SK-N-SH (cell line): ENCODE measurements around the gene CSN2. TPM values are rescaled to one million over a fixed set of nuclear protein-coding genes. Genes with fewer than 3 reads are reported as not detected.

Source experiments
- CTCF ChIA-PET: fragments of 300-600, 350-600 bp; formaldehyde crosslinking; extraction: SDS; loops from one replicate; lab custom pipeline; 2021; lab: Yijun Ruan, JAX
- POLR2A ChIA-PET: fragments of 350-600 bp; sonication (Branson Sonifier 250); formaldehyde crosslinking; extraction: SDS; loops from one replicate; lab custom pipeline; 2020; ENCODE audit warnings: antibody characterized with exemption, inconsistent platforms; lab: Yijun Ruan, JAX
- DNase-seq: peaks from one replicate; pipeline ENCODE4 v3.0.0; 2012
- H2AFZ ChIP-seq: fragments of 200-600 bp; sonication (generic); 2 replicates; pipeline ENCODE4 v1.8.1; 2016; ENCODE audit warnings: antibody characterized with exemption, mild to moderate bottlenecking, low read depth
- H3F3A ChIP-seq: fragments of 200-600 bp; sonication (generic); replicated peaks from 2 replicates; pipeline ENCODE3; 2016; ENCODE audit warnings: antibody characterized with exemption, mild to moderate bottlenecking; ENCODE audit not compliant: insufficient read depth
- H3K27ac ChIP-seq, 2 experiments: fragments of 200-500 bp in 1 of 2; fragments of 200-600 bp in 1 of 2; sonication (Bioruptor generic) in 1 of 2; sonication (generic), shearing (Covaris generic) in 1 of 2; 2 replicates each; pipeline versions ENCODE4 v1.5.1 to v1.6.1; 2014 to 2016; ENCODE audit warnings: low read depth in 2 of 2, inconsistent platforms in 1 of 2, low read length in 1 of 2, mild to moderate bottlenecking in 1 of 2, mixed read lengths in 1 of 2
- H3K27me3 ChIP-seq: fragments of 200-600 bp; sonication (generic), shearing (Covaris generic); 2 replicates; pipeline ENCODE4 v1.6.1; 2016; ENCODE audit warnings: mixed run types; ENCODE audit not compliant: insufficient read depth
- H3K36me3 ChIP-seq, 2 experiments: fragments of 200-500 bp in 1 of 2; fragments of 200-600 bp in 1 of 2; sonication (Bioruptor generic) in 1 of 2; sonication (generic) in 1 of 2; replicated peaks in 1 of 2; 2 replicates each; pipeline versions ENCODE3 to v1.5.1; 2014 to 2016; ENCODE audit warnings: low read length in 1 of 2, mild to moderate bottlenecking in 1 of 2; ENCODE audit not compliant: insufficient read depth in 2 of 2, control insufficient read depth in 1 of 2
- H3K4me1 ChIP-seq, 2 experiments: fragments of 200-500 bp in 1 of 2; fragments of 200-600 bp in 1 of 2; sonication (Bioruptor generic) in 1 of 2; sonication (generic), shearing (Covaris generic) in 1 of 2; 2 replicates each; pipeline versions ENCODE4 v1.5.1 to v1.6.1; 2014 to 2016; ENCODE audit warnings: low read depth in 1 of 2, low read length in 1 of 2, mixed run types in 1 of 2; ENCODE audit not compliant: insufficient read depth in 2 of 2, control insufficient read depth in 1 of 2
- H3K4me2 ChIP-seq: fragments of 200-600 bp; sonication (generic), shearing (Covaris generic); 2 replicates; pipeline ENCODE4 v1.6.1; 2017; ENCODE audit warnings: mixed run types
- H3K4me3 ChIP-seq, 2 experiments: fragments of 200-500 bp in 1 of 2; fragments of 200-600 bp in 1 of 2; sonication (Bioruptor generic) in 1 of 2; sonication (generic), shearing (Covaris generic) in 1 of 2; 2 replicates each; pipeline versions ENCODE4 v1.5.1 to v1.8.1; 2014 to 2016; ENCODE audit warnings: low read depth in 2 of 2, inconsistent platforms in 1 of 2, low read length in 1 of 2, mild to moderate bottlenecking in 1 of 2, mixed read lengths in 1 of 2, moderate library complexity in 1 of 2
- H3K79me2 ChIP-seq: fragments of 200-600 bp; sonication (generic); 2 replicates; pipeline ENCODE4 v1.8.1; 2017; ENCODE audit warnings: mild to moderate bottlenecking; ENCODE audit not compliant: insufficient read depth
- H3K9ac ChIP-seq: fragments of 200-600 bp; sonication (generic); 2 replicates; pipeline ENCODE4 v1.6.1; 2017; ENCODE audit warnings: mixed run types
- H3K9me2 ChIP-seq: fragments of 200-600 bp; sonication (generic); 2 replicates; pipeline ENCODE4 v1.6.1; 2017; ENCODE audit warnings: mixed run types
- H3K9me3 ChIP-seq: fragments of 200-600 bp; sonication (generic); 2 replicates; pipeline ENCODE4 v1.6.1; 2017; ENCODE audit warnings: mixed run types, mild to moderate bottlenecking, moderate library complexity
- H4K20me1 ChIP-seq: fragments of 200-600 bp; sonication (generic); 2 replicates; pipeline ENCODE4 v1.6.1; 2017; ENCODE audit warnings: mild to moderate bottlenecking, mixed run types; ENCODE audit not compliant: insufficient read depth
- CHD2 ChIP-seq: fragments of 150-350 bp; IDR thresholded peaks from 2 replicates; pipeline ENCODE4 v1.6.1; 2018; ENCODE audit warnings: low read length; ENCODE audit not compliant: partially characterized antibody
- CTCF ChIP-seq: fragments of 200-600 bp; sonication (generic); IDR thresholded peaks from 2 replicates; pipeline ENCODE4 v1.6.1; 2017; ENCODE audit warnings: antibody characterized with exemption, mild to moderate bottlenecking, moderate library complexity
- ELF1 ChIP-seq: IDR thresholded peaks from 2 replicates; pipeline ENCODE4 v1.4.0; 2012
- EZH2phosphoT487 ChIP-seq: fragments of 200-600 bp; sonication (generic); IDR thresholded peaks from 2 replicates; pipeline ENCODE4 v1.6.1; 2017; ENCODE audit warnings: low read depth, mixed run types, mild to moderate bottlenecking, antibody characterized with exemption, moderate library complexity, borderline replicate concordance
- FOXJ3 ChIP-seq: sonication (generic); formaldehyde crosslinking; IDR thresholded peaks from 2 replicates; pipeline ENCODE4 v1.5.1; 2020; ENCODE audit warnings: mild to moderate bottlenecking, missing genetic modification reagents
- FOXM1 ChIP-seq: IDR thresholded peaks from 2 replicates; pipeline ENCODE4 v1.4.0; 2012; ENCODE audit warnings: low read depth, mild to moderate bottlenecking
- IRF3 ChIP-seq: fragments of 150-350 bp; IDR thresholded peaks from 2 replicates; pipeline ENCODE4 v1.6.1; 2016; ENCODE audit warnings: mild to moderate bottlenecking, low read depth, low read length
- JUND ChIP-seq: IDR thresholded peaks from 2 replicates; pipeline ENCODE4 v1.4.0; 2012
- MAX ChIP-seq: IDR thresholded peaks from 2 replicates; pipeline ENCODE4 v1.4.0; 2012; ENCODE audit warnings: low read depth
- MXI1 ChIP-seq: IDR thresholded peaks from 2 replicates; pipeline ENCODE4 v1.6.1; 2012; ENCODE audit warnings: mild to moderate bottlenecking, low read depth, low read length, improper control_type of control experiment
- NFIC ChIP-seq: IDR thresholded peaks from 2 replicates; pipeline ENCODE4 v1.4.0; 2012; ENCODE audit warnings: borderline replicate concordance
- POLR2AphosphoS5 ChIP-seq: IDR thresholded peaks from 2 replicates; pipeline ENCODE4 v1.6.1; 2012; ENCODE audit warnings: low read depth, low read length
- RAD21 ChIP-seq: IDR thresholded peaks from 2 replicates; pipeline ENCODE4 v1.6.1; 2012; ENCODE audit warnings: mild to moderate bottlenecking, low read length
- RFX5 ChIP-seq: IDR thresholded peaks from 2 replicates; pipeline ENCODE4 v1.6.1; 2012; ENCODE audit warnings: mild to moderate bottlenecking, improper control_type of control experiment, low read length
- RXRA ChIP-seq: IDR thresholded peaks from 2 replicates; pipeline ENCODE4 v1.4.0; 2012; ENCODE audit warnings: low read depth, mild to moderate bottlenecking, borderline replicate concordance
- SIN3A ChIP-seq: IDR thresholded peaks from 2 replicates; pipeline ENCODE4 v1.6.1; 2012; ENCODE audit warnings: low read depth, mild to moderate bottlenecking, low read length, moderate library complexity, borderline replicate concordance
- TCF12 ChIP-seq: IDR thresholded peaks from 2 replicates; pipeline ENCODE4 v1.4.0; 2012
- ZBTB33 ChIP-seq: IDR thresholded peaks from 2 replicates; pipeline ENCODE4 v1.4.0; 2012; ENCODE audit warnings: low read depth, borderline replicate concordance
- WGBS: methylation state at CpG from one replicate; pipeline ENCODE4 v1.1.6; 2017; ENCODE audit warnings: low lambda C conversion rate; 5-methylcytosine and 5-hydroxymethylcytosine counted together
- polyA plus RNA-seq, 3 experiments: library from polyadenylated mRNA; depleted of rRNA; stranded (reverse); fragments of >200 nt; gene quantifications; 2 replicates each; pipeline ENCODE4 v1.2.3, GENCODE V29; 2012

CSN2 gene
- polyA plus RNA-seq, 1 of the 3 experiments (the other 2 are of a cell fraction) = not detected

- CTCF ChIA-PET = no interaction called here
- H3K9me2 ChIP-seq = no peaks in the 10 kb centered on the region
Observed at GRCh38 chr4:69934150-69934549, 31.4 kb downstream of the CSN2 start.

More at GRCh38 chr4:69934150-69934549, 31.4 kb downstream of the CSN2 start:
- Histone ChIP-seq H3K27me3 (no peaks in the 10 kb centered on the region; the same call in 1 of the 2 replicates), H3K9ac (no peak overlapping the region), H3K9me3 (no peaks in the 10 kb centered on the region), H2AFZ (no peak overlapping the region), H3K4me2 (no peak overlapping the region), H3K4me3 (no peak overlapping the region), H3F3A (no peaks in the 10 kb centered on the region), H4K20me1 (no peaks in the 10 kb centered on the region), H3K36me3 (no peaks in the 10 kb centered on the region), H3K79me2 (no peaks in the 10 kb centered on the region), H3K27ac (no peak overlapping the region), H3K4me1 (no peaks in the 10 kb centered on the region)
- POLR2A ChIA-PET = no interaction called here
- 10% methylated on average over 4 of the region's 4 CpGs for WGBS
- no peak for DNase-seq
- TF ChIP-seq POLR2AphosphoS5 (no peak), ELF1 (no peak), CTCF (no peak), NFIC (no peak), JUND (no peak), MXI1 (no peak), RXRA (no peak), EZH2phosphoT487 (no peak), FOXJ3 (CRISPR knock-in tag) (no peak), IRF3 (no peak), RFX5 (no peak), FOXM1 (no peak), SIN3A (no peak), ZBTB33 (no peak), CHD2 (no peak), TCF12 (no peak), RAD21 (no peak), MAX (no peak)
- TF ChIP-seq, all 33 proteins: peak for 0
